GM19240 (cell line): Measurements from ENCODE around the gene MAP3K1.
"Not testable (repeated sequence)": the region's sequence is repeated elsewhere in the genome, so short reads cannot be mapped to it uniquely, and the experiment has no call there.

ENCODE experiments used
- DNase-seq: peaks from one replicate; pipeline ENCODE4 v3.0.0; 2011; ENCODE audit warnings: low spot score; ENCODE audit not compliant: insufficient read length

The MAP3K1 gene

GRCh38 chr5:56815658-56816545 lies 553 bp downstream of the MAP3K1 start:
- DNase-seq = no peak

GRCh38 chr5:56816546-56817081 lies 1.3 kb downstream of the MAP3K1 start:
- no peak for DNase-seq

GRCh38 chr5:56817263-56818014 lies 2.1 kb downstream of the MAP3K1 start:
- no peak for DNase-seq

GRCh38 chr5:56818450-56819037 lies 3.2 kb downstream of the MAP3K1 start:
- DNase-seq = no peak

- DNase-seq = no peak
These were observed 3.9 kb downstream of the MAP3K1 start for GRCh38 chr5:56819060-56819881.

DNA sequence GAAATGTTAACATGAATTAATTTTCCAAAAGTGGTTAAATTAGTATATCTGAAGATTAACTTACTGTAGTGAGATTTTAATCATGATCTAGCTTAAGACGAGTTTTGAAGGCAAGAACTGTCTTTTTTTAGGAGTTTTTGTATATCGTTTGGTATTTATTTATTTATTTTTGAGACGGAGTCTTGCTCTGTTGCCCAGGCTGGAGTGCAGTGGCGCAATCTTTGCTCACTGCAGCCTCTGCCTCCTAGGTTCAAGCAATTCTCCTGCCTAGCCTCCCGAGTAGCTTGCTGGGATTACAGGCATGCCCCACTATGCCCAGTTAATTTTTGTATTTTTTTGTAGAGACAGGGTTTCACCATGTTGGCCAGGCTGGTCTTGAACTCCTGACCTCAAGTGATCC lies 6.5 kb downstream of the MAP3K1 start:
- not testable (repeated sequence) for DNase-seq

- DNase-seq = no peak
These were observed 7.6 kb downstream of the MAP3K1 start for GRCh38 chr5:56822981-56823380.

DNA sequence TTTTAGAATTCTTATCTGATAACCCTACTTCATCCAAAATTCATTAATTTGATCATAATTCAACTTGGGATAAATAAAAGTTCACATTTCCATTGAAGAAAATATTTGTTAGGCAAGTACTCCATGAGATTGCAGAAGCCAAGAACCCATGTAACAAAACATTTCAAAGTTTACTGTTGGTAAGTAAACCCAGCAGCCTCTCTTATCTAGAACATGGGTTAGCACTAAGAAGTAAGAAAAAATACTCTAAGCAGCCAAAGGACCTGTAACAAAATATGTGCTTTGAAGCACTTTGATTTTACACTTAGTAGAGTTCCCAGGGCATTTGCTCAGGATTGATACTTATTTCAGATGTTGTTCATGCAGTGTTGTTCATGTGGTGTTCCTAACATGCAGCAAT lies 8.7 kb downstream of the MAP3K1 start:
- no peak for DNase-seq

DNA sequence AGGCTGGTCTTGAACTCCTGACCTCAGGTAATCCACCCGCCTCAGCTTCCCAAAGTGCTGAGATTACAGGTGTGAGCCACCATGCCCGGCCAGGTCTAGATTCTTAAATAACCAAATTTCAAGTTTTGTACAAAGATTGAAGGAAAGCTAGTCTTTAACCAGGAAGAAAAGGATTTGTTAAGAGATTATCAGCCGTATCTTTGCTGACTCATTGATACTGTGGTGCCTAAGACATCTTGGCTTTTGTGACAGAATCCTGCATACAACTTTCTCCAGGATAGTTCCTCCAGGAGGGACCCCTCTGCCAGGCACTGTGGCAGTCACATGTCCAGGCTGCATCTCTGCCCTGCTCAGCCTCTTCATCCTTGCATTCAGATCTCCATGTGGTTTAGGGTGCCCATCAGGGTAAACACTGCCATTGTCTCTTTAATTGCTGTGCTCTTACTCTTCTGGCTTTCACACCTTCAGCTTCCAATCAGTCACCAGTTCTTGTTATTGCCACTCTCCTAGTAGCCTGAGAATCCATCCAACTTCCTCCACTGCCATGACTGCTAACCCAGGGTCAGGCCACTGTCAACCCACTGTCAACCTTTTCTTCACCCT lies 10.0 kb downstream of the MAP3K1 start:
- no peak for DNase-seq

GRCh38 chr5:56827049-56827448 lies 11.7 kb downstream of the MAP3K1 start:
- DNase-seq = no peak

DNA sequence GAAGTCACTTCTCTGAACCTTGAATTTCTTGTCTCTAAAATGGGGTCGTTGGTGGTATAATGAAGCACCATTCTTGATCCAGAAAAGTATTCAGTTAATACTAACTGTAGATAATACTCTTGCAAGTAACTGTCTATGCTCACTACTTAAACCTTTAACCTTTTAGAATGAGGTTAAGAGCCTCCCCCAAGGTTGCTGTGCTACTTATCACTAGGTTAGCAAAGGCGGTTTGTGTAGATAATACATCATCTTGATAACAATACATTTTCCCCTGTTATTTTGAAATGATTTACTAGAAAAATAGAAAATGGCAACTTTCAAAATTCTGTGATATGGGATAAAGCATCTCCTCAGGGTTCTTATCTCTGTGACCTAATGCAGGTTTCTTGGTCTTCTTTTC lies 12.6 kb downstream of the MAP3K1 start:
- no peak for DNase-seq

GRCh38 chr5:56829137-56829908 lies 14.0 kb downstream of the MAP3K1 start:
- no peak for DNase-seq

DNA sequence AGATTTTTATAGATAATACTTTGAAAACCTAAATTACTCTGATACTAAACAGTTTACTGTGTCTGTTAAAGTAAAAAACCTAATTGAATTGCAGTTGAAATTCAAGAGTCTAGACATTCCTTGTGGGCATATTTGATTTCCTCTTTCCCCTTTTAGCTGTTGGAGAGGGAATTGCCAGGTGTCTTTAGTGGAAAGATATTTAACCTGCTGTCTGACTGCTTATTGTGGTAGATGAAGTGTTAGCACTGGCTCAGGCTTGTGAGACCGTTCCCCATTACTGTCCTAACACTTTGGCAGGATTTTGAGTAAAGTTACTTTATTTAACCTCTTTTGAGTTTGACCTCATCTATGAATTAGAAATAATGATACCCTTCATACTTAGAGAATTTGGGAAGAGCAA lies 16.4 kb downstream of the MAP3K1 start:
- no peak for DNase-seq

DNA sequence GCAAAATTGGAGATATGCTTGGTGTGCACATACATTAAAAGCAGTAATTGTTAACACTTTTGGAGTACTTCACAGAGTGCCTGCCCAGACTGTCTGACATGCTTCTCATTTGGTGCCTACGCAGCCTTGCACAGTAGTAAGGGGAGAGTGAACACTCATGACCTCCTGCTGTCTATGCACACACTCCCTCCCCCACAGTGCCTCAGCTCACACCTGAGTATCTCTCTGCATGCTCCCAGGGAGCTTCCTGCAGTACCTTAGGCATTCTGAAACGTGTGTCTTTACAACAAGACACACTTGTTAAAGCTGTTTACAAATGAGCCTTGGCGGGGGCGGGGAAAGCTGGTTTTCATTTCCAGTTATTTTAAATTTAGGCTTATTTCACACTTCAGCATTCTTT lies 18.0 kb downstream of the MAP3K1 start:
- DNase-seq = no peak

GRCh38 chr5:56837381-56837780 lies 22.0 kb downstream of the MAP3K1 start:
- DNase-seq = no peak

GRCh38 chr5:56837956-56838355 lies 22.6 kb downstream of the MAP3K1 start:
- DNase-seq = no peak

GRCh38 chr5:56838409-56839039 lies 23.2 kb downstream of the MAP3K1 start:
- no peak for DNase-seq

- DNase-seq = no peak
These were observed 23.7 kb downstream of the MAP3K1 start for GRCh38 chr5:56839062-56839461.

GRCh38 chr5:56840597-56840996 lies 25.2 kb downstream of the MAP3K1 start:
- DNase-seq = no peak
